K562 (cell line): ENCODE measurements around the gene CERS1. TPM values are rescaled to one million over a fixed set of nuclear protein-coding genes. Genes with fewer than 3 reads are reported as not detected.
A peak's percentile ranks its signal among the peaks of the same experiment; 100 is the strongest.

Experiments used
- ASH1L ChIP-seq: fragments of 450-650 bp; IDR thresholded peaks from 2 replicates; pipeline ENCODE4 v1.6.1; 2018; ENCODE audit warnings: borderline replicate concordance, mild to moderate bottlenecking, low read depth; ENCODE audit not compliant: partially characterized antibody
- ATF1 ChIP-seq, 2 experiments: fragments of 450-650 bp in 1 of 2; IDR thresholded peaks; 2 replicates each; pipeline ENCODE4 v1.6.1; 2016; ENCODE audit warnings: missing compliant biosample characterization in 1 of 2, missing genetic modification characterization in 1 of 2
- CSDE1 ChIP-seq, 2 experiments: fragments of 450-650 bp; IDR thresholded peaks; 2 replicates each; pipeline ENCODE4 v1.6.1; 2016; ENCODE audit warnings: mild to moderate bottlenecking in 1 of 2
- HDGF ChIP-seq: fragments of 450-650 bp; IDR thresholded peaks from 2 replicates; pipeline ENCODE4 v1.6.1; 2016
- MAZ ChIP-seq, 2 experiments: fragments of 450-650 bp in 1 of 2; sonication (generic) in 1 of 2; formaldehyde crosslinking; IDR thresholded peaks in 1 of 2; conservative IDR thresholded peaks in 1 of 2; 2 replicates each; pipeline versions ENCODE4 v1.4.0 to v1.5.0; 2020; ENCODE audit warnings: mild to moderate bottlenecking in 1 of 2, missing genetic modification reagents in 1 of 2
- NBN ChIP-seq: fragments of 450-650 bp; IDR thresholded peaks from 2 replicates; pipeline ENCODE4 v1.6.1; 2016; ENCODE audit warnings: low read depth, mild to moderate bottlenecking
- RUNX1 ChIP-seq: sonication (generic); IDR thresholded peaks from 2 replicates; pipeline ENCODE4 v1.6.1; 2016; ENCODE audit warnings: antibody characterized with exemption, low read depth
- polyA plus RNA-seq, 8 experiments: library from polyadenylated mRNA; depleted of rRNA in 4 of 8; stranded (reverse) in 5 of 8; unstranded in 3 of 8; fragments of >200 nt; fragmentation: Nextera tagmentation in 2 of 8; fragmentation: Illumina TruSeq in 1 of 8; extraction: Ambion mirVana in 2 of 8; extraction: Trizol in 1 of 8; gene quantifications; 2 replicates each; pipeline versions ENCODE4 v1.2.1 to v1.2.3, GENCODE V29; 2011 to 2014; ENCODE audit warnings: inconsistent platforms in 1 of 8, missing spikeins in 1 of 8
- total RNA-seq, 7 experiments: library from RNA; depleted of rRNA in 6 of 7; stranded (reverse); fragments of >200 nt in 6 of 7; fragmentation: Illumina TruSeq in 2 of 7; extraction: Trizol in 2 of 7; gene quantifications; 2 replicates each; pipeline versions ENCODE4 v1.2.1 to v1.2.3, GENCODE V29; 2011 to 2021; ENCODE audit warnings: low replicate concordance in 1 of 7
- TF ChIP-seq, protein P1 (sequence below): fragments of 450-650 bp; IDR thresholded peaks from 2 replicates; pipeline ENCODE4 v1.6.1; 2016
- TF ChIP-seq, protein P2 (sequence below): fragments of 450-650 bp; formaldehyde crosslinking; IDR thresholded peaks from 2 replicates; pipeline ENCODE4 v1.4.0; 2022; ENCODE audit warnings: missing genetic modification characterization
- TF ChIP-seq, protein P3 (sequence below): IDR thresholded peaks from 2 replicates; pipeline ENCODE4 v1.6.1; 2011; ENCODE audit not compliant: insufficient read length; ENCODE audit errors: extremely low read depth

Gene CERS1
- total and polyA plus RNA-seq, 9 of the 15 experiments (the other 6 are each of a cell fraction or from before 2014, with no cell fraction given), result 0.33 to 1.5 (median 0.86) TPM; not detected in 2

DNA sequence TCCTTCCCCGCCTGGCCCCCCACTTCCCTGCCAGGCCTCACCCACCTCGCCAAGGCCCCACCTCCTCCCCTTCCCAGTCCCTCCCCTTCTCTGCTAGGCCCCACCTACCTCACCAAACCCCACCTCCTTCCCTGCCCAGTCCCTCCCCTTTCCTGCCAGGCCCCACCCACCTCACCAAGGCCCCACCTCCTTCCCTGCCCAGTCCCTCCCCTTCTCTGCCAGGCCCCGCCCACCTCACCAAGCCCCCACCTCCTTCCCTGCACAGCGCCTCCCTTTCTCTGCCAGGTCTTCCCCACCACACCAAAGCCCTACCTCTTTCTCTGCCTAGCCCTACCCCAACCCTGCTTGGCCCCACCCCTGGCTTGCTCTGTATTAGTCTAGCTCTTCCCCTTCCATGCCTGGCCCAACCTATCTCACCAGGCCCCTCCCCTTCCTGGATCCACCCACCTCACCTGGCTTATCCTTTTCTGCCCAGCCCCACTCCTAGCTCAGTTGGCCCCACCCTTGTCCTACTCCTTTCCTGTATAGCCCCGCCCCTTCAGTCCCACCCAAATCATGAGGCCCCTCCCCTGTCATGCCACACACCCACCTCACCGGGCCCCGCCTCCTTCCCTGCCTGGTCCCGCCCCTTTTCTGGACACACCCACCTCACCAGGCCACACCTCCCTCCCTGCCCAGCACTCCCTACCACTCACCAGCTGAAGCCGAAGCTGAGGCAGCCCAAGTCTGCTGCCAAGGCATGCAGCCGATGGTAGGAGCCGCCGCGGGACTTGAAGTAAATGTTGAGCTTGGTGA, 16.2 kb downstream of the CERS1 start (continued):
- no peak for TF ChIP-seq ATF1 (CRISPR knock-in tag; IDR thresholded peaks at IDR 0.05)
- no peak for TF ChIP-seq ATF1 (tag; IDR thresholded peaks at IDR 0.05)
- TF ChIP-seq, protein P1, sequence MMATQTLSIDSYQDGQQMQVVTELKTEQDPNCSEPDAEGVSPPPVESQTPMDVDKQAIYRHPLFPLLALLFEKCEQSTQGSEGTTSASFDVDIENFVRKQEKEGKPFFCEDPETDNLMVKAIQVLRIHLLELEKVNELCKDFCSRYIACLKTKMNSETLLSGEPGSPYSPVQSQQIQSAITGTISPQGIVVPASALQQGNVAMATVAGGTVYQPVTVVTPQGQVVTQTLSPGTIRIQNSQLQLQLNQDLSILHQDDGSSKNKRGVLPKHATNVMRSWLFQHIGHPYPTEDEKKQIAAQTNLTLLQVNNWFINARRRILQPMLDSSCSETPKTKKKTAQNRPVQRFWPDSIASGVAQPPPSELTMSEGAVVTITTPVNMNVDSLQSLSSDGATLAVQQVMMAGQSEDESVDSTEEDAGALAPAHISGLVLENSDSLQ, result peak; percentile 83
- no peak for TF ChIP-seq RUNX1
- TF ChIP-seq CSDE1 (IDR thresholded peaks at IDR 0.05), result no peak
- TF ChIP-seq, protein P2, sequence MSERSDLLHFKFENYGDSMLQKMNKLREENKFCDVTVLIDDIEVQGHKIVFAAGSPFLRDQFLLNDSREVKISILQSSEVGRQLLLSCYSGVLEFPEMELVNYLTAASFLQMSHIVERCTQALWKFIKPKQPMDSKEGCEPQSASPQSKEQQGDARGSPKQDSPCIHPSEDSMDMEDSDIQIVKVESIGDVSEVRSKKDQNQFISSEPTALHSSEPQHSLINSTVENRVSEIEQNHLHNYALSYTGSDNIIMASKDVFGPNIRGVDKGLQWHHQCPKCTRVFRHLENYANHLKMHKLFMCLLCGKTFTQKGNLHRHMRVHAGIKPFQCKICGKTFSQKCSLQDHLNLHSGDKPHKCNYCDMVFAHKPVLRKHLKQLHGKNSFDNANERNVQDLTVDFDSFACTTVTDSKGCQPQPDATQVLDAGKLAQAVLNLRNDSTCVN, result 0 out of 2 replicates have a peak, but pooled peaks have one; percentile 39
- TF ChIP-seq ASH1L, result no peak
- peak in 1 of 2 experiments; percentile 59; a peak in 2 of 4 replicates for TF ChIP-seq MAZ (CRISPR knock-in tag; conservative IDR thresholded peaks at IDR 0.05 in 1 of 2, IDR thresholded peaks at IDR 0.05 in 1 of 2)
- peak; percentile 93 for TF ChIP-seq HDGF
- TF ChIP-seq, protein P3, sequence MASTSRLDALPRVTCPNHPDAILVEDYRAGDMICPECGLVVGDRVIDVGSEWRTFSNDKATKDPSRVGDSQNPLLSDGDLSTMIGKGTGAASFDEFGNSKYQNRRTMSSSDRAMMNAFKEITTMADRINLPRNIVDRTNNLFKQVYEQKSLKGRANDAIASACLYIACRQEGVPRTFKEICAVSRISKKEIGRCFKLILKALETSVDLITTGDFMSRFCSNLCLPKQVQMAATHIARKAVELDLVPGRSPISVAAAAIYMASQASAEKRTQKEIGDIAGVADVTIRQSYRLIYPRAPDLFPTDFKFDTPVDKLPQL, result no peak
- 0 out of 2 replicates have a peak, but pooled peaks have one; percentile 32 for TF ChIP-seq NBN
